Measurements from ENCODE around the gene CARMIL1.
"Not testable (repeated sequence)": the region's sequence is repeated elsewhere in the genome, so short reads cannot be mapped to it uniquely, and the experiment has no call there.

Gene CARMIL1

DNA sequence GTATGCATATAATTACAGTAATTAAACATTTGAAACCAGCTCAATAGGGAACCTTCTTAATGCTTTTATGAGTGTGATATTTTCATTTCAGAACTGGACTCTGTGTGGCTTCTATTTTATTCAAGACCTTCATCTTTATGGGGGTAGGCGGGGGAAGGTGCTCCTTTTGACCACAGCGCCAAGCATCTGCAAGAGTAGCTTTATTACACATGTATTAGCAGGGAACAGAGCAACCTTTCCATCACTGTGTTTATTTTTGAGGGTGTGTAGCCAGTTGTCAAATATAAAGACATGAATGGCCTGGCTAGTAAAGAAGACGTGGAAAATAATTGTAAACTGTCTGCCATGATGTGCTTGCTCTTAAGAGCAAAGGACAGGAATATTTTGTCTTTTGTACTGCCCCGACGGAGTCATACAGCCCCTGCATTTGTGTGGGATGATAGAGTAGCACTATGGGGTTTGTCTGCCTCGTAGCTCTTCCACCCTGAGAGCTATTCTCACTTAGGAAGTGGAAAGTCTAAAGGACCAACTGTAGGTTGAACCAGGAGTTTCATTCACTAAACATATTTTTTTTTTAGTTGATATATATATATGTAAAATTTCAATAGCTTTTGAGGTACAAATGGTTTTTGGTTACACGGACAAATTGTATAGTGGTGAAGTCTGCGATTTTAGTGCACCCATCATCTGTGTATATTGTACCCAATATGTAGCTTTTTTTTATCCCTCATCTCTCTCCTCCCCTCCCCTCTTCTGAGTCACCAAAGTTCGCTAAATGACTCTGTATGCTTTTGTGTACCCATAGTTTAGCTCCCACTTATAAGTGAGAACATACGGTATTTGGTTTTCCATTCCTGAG, 91.2 kb downstream of the CARMIL1 start:
- no peak for DNase-seq

DNA sequence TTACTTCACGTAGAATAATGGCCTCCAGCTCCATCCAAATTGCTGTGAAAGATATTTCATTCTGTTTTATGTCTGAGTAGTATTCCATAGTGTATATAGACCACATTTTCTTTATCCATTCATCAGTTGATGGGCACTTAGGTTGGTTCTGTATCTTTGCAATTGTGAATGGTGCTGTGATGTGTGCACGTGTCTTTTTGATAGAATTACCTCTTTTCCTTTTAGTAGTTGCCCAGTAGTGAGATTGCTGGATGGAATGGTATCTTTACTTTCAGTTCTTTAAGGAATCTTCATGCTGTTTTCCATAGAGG, 91.8 kb downstream of the CARMIL1 start:
- no peak for DNase-seq

DNA sequence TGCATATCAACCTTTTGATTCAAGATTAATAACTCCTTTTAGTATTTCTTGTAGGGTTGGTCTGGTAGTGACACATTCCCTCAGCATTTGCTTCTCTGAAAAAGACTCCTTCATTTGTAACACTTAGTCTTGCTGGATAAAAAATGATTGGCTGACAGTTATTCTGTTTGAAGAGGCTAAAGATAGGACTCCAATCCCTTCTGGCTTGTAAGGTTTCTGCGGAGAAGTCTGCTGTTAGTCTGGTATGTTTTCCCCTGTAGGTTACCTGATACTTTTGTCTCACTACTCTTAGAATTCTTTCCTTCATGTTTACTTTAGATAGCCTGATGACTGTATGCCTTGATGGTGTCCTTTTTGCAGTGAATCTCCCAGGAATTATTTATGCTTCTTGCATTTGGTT, 96.0 kb downstream of the CARMIL1 start:
- DNase-seq, result no peak

DNA sequence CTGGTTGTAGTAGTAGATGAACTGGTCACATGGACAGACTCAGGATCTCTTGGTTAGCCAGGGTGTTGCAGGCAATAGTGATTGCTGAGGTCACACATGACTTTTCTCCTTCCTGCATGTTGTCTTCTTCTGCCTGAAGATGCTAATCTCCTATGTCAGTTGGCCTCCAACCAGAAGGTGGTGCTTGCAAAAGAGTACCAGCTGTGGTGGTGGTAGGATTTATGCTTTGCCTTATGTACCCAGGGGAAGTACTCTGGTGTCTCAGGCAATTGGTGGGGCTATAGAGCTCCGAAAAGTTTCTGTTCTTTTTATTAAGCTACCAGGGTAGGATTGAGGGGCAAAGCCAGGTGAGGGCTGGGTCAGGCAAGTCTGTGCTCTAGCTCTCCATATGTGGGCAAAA, 98.5 kb downstream of the CARMIL1 start:
- DNase-seq, result no peak

DNA sequence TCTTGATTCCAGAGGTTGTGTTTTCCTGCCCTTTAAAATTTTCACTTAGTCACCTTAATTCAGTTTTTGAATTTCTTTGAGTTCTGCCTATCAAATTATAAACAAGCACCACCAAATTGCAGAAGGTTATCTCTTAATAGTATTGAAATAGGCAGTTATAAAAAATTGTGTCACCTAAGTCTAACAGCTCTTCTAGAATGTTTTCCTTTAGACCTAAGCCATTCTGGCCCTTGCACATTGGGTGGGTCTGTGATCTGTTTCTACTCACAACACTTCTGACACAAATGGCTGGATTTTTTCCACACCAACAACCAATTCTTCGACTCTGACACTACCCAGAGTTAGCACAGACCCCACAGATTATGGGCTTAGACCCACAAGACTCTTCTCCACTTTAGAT, 101.9 kb downstream of the CARMIL1 start:
- DNase-seq, result no peak

DNA sequence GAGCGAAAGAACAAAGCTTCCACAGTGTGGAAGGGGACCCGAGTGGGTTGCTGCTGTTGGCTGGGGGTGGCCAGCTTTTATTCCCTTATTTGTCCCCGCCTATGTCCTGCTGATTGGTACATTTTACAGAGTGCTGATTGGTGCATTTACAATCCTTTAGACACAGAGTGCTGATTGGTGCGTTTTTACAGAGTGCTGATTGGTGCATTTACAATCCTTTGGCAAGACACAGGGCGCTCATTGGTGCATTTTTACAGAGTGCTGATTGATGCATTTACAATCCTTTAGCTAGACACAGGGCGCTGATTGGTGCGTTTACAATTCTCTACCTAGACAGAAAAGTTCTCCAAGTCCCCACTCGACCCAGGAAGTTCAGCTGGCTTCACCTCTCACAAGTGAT, 103.3 kb downstream of the CARMIL1 start:
- DNase-seq, result not testable (repeated sequence)

DNA sequence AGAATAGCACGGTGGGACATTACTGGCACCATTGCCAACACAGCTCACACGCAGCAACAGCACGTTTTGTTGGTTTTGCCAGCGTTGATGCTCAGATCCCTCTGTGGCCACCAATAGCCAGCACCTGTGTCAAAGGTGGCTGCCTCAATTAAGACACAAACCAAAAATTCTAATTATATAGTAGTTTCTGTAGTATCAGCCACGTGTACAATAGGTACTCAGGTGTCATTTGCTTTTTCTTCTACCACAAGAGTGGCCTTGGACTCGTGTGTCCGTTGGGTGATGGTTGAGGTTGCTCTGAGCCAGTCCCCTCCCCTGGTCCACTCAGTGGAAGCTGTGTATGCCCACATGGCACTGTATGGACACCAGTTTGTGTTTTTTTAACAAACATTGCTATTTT, 105.1 kb downstream of the CARMIL1 start:
- no peak for DNase-seq

DNA sequence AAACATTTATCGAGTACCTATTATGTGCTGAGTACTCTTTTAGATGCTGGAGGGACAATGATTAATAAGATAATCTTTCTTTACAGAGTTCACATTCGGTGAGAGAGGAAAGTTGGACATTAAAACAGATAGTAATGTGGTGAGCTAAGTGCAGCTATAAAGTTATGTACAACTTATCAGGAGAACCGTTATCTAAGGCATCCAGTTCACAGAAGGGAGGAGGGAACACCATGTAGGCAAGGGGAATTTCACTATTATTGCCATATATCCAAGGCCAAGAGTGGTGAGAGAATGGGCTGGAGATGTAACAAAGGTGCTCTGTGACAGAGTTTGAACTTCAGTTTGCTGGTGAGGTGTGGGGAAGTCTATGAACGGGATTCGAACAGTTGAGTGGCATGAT, 105.8 kb downstream of the CARMIL1 start:
- DNase-seq, result no peak

DNA sequence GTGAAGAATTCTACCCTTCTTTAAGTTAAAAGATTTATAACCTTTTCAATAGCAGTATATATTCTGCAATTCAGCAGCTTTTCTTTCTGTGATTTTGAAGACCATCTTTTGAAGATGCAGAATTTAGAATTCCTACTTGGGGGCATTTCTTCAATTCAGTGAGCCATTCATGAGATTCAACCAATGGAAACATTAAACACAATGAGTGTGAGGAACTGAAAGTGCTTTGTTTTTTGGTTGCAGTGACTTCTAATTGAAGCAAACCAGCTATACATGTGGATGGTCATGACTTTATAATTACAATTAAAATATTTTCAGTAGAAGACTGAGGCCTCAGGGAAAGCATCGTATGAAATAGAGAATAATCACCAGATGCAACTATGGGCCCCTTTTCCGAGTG, 108.3 kb downstream of the CARMIL1 start:
- DNase-seq, result no peak

DNA sequence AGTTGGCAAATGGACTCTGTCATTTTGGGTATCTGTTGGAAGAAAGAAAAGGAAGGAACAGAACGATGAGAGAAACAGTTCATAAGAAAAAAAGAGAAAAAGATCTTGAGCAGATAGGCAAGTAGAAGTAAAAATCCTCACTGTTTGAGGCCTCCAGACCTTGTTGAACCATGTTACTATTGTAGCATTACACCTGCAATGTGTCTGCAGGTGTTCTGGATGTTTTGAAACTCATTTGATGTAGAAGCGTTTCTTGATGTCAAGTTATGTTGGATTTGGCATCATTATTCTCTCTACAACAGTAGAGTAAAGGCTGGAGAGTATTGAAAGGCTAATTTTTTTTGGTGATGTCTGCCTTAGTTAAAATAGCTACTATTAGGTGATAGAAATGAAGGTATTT, 108.7 kb downstream of the CARMIL1 start:
- DNase-seq, result no peak

DNA sequence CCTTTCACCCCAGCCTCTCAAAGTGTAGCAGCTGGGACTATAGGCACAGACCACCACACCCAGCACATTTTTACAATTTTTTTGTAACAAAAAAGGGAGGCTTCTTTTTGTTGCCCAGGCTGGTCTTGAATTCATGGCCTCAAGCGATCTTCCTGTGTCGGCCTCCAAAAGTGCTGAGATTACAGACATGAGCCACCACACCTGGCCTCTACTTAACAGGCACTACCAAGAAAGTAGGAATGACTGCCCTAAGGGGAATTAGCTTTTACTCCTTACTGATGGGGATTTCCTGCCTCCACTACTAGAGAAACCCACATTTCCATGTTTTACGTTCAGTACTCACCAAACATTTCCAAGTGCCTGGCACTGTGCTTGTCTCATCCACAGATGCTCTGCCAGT, 109.6 kb downstream of the CARMIL1 start:
- DNase-seq, result no peak

DNA sequence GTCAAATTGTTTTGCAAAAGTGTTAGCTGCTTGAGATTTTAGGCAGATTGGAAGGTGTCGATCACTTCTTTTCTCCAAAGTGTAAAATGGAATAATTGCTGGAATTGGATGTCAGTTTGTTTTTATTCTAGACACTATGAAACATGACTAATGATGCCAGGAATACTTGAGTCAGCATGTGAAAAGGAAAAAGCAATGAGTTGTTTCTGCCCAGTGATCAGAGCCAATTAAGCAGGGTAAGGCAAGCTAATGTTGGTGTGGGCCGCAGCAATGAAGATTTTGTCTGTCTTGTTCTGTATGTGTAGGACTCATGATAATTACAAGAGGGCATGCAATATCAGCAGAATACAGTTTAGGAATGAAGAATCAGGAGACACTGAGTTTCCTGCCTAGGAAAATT, 110.3 kb downstream of the CARMIL1 start:
- DNase-seq, result no peak

DNA sequence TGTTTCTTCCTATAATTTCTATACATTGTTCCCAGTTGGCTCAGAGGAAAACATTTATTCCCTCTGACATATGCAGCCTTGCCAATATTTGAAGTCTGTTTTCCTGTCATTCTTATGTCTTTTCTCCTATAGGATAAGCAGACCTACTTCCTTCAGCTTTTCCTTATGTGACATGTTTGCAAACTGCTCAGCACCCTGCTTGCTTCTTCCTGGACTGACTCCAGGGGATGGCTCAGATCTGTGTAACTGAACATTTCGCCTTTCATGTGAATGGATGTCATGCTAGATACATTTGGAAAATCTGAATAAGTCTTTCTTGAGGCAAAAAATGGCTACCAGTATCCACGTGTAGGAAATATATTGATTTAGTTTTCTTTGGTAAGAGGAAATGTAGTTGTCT, 113.2 kb downstream of the CARMIL1 start:
- no peak for DNase-seq

DNA sequence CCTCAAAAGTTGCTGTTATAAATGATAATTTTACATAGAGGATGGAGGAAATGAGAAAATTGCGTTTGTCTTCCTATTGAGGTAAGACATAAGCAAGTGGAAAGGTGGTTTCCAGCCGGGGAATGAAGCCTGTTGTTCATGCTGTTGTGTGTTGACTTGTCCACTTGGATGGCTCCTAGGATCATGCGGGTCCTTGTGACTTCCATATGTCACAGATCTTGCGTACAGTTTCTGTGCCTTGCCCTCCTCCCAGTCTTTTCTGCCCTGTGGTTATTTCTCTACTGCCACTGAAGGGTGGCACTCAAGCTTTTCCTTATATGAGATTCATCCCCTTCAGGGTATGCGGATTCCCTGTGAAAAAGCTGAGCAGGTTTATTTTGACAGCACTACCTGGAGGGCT, 116.6 kb downstream of the CARMIL1 start:
- DNase-seq, result no peak

DNA sequence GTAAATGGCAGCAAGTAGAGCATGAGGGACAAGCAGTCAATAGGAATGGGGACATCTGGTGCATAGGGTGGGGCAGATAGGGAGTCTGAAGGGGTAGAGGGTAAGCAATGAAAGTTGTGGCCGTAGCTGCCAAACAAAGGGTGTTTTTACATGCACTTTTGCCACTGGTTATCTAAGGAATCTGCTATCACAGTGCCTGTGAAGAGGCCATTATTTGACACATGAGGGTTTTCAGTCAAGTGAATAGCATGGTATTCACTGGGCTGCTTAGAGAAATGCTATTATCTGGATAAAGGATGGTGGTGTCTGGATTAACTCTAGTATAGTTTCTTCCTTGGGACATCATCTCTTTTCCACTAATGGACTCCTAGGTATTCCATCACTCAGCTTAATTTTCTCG, 118.2 kb downstream of the CARMIL1 start:
- no peak for DNase-seq

DNA sequence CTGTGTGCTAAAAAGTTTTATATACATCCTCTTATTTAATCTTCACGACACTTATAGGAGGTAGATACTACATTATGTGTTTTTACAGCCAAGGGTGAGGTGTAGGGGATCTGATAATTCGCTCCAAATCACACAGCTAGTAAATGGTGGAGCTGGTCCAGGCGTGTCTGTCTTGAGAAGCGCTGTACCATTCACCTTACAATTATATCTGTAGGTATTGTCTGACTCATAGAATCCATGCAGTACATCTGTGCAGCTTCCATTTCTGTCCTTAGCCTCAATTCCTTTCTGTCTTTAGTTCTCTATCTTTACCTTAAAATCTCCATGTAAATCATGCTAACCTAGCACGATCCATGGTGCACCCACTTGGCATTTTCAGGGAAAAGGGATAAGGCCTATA, 120.7 kb downstream of the CARMIL1 start:
- DNase-seq, result no peak

DNA sequence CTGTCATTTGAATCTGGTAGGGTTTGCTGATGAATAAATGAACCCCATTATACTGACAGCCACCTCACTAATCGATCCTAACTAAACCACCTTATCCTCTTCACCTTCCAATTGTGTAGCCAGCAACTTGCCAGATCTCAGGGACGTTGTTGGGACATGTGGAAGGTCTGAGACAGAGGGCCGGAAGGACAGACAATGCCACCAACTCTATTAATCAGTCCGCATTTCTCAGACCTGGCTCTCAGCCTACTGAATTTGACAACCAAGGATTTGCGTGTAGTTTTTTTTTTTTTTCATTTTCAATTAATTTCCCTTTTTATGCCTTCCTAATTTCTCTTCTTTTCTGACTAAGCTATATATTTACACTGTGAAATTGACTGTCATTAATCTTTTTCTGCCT, 122.5 kb downstream of the CARMIL1 start:
- no peak for DNase-seq

DNA sequence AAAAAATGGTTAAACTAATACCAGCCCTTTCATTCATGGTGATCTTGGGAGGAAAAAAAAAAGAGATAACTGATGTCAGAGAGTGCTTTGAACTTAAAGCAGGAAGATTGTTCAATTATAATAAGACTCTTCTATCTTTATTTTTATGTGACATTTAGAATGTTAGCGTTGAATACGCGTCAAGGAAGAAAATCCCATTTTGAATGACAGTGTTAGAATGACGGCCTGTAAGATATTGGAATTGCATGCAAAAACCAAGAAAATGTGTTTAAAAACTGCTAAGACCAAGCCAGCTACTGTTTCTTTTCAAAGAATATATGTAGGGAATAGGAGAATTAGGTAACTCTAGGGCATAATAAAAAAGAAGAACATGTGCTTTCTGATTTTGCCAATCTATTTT, 123.0 kb downstream of the CARMIL1 start:
- no peak for DNase-seq

DNA sequence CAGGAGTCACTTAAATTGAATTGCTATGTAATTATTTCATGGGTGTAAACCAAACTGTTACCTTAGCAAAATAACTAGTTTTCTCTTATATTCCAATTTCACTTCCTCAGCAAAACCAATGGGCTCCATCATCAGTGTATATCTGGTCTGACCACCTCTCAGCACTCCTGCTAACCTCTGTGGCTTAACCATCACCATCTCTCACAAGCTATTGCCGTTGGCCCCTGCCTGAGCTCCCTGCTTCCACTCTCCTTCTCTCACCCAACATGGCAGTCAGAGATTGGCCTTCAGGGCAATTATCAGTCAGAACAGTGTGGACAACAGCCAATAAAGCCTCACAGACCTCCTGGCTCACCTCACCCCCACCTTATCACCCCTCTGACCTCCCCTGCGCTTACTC, 124.0 kb downstream of the CARMIL1 start:
- no peak for DNase-seq

DNA sequence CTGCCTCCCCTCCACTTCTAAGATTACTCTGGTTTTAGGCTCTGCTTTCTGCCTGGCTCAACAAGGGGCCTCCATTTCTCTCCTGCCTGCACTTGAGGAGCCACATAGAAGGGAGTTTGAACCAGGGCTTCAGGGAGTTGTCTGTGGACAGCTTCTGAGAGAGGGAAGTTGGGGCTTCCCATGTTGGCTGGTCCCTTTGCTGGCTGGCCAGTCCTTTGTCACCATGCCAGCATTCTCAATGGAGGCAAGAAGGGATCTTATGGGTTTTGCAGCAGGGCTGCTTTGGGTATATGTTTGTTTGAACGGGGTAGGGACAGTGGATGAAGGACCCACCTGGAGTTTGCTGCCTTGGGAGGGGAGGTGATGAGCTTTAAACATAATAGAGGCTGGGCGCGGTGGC, 124.9 kb downstream of the CARMIL1 start:
- DNase-seq, result peak in 1 of 14 donors; percentile 2

DNA sequence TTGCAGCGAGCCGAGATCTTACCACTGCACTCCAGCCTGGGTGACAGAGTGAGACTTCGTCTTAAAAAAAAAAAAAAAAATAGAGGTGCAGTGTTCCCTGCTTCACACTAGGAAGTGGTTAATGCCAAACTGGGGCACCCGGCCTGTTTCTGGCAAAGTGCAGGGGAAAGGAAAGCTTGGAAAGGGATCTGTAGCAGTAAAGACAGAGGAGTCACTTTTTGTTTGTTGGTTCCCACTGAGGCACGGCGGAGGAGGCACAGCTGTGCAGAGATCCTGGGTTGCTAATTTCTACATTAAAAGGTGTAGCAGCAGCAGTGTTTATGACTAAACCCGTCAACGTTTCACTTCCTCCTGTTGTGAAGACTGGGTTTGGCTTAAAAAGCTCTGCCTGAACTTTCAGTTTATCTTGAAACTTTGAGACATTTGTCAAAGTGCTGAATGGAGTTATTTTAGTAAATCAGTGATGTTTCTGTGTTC, 125.6 kb downstream of the CARMIL1 start:
- peak in 3 of 14 donors; percentile 4 to 12 (median 6) for DNase-seq

DNA sequence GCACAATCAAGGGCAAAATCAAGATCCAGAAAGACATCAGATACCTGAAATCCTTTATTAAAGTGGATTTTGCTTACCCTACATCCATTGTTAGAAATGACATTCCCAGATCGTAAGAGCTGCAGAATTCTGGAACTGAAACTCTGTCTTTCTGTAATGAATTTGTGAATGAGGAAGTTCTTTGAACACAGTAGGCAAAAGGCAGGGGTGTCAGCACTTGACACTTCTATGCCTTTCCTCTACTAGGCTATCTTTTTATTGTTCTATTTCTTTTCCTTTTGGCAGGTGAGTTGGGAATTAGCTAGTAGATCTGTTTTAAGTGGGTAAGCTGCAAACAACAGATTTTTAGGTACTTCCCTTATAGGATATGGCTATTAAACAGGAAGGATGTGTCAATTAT, 126.3 kb downstream of the CARMIL1 start:
- DNase-seq, result no peak

DNA sequence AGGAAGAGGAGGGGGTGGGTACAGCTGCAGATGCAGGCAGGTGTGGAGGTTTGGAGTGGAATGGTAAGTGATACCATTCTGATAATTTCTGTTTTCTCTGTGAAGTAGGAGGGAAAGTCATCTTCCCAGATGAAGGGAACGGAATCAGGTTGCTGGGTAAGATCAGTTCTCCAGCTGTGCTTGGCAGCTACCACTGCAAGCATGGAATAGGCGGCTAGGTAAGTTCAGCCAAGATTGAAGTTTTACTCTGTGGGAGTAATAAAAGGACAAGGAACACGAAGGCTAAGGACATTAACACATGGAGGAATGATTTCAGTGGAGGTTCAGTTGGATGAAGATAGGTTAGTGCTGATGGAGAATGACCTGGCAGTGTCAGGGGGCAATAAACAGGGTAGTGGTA, 128.3 kb downstream of the CARMIL1 start:
- no peak for DNase-seq

DNA sequence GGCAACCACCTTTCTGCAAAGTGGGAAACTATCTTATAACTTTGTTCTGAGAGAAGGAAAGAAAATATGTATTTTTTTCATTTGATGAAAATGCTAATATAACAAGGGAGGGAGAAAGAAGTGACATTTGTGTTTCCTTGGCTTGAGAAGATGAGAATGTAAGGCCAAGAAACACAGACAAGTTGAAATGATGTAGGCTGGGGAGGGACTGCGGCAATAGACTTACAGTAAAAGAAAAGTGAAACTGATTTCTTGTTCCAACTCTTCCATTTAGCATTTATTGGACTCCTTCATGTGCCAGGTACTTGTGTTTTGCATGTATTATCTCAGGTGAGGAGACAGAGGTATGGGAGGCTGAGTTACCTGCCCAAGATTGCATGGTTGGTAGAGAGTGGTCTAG, 130.9 kb downstream of the CARMIL1 start:
- DNase-seq, result no peak

All from C1 segment of cervical spinal cord (tissue), 14 donors.